Stimulated activated CD8-positive, alpha-beta memory T cell treated with anti-CD3 and anti-CD28 coated beads, Interleukin-12 subunit alpha, Interleukin-12 subunit beta, amount 100 ng/mL, for 1 hour (primary cell): ENCODE measurements around the gene QPCTL.

Source experiments
- DNase-seq: peaks from one replicate; pipeline ENCODE4 v3.0.0-alpha.2; 2020; ENCODE audit warnings: low read depth

QPCTL gene

GRCh38 chr19:45692187-45693105 lies at the start of gene QPCTL:
TSS of gene QPCTL (plus strand) at chr19:45692666. CDS start at chr19:45692704, 38 bp downstream.
- peak; percentile 92 for DNase-seq

- peak; percentile 84 for DNase-seq
Measured at GRCh38 chr19:45643024-45643926, 49.2 kb upstream of the QPCTL start.

- DNase-seq: no peak
Measured at GRCh38 chr19:45643927-45644771, 48.3 kb upstream of the QPCTL start.

- DNase-seq: no peak
Measured at GRCh38 chr19:45645068-45645630, 47.3 kb upstream of the QPCTL start.

GRCh38 chr19:45645631-45646344 lies 46.7 kb upstream of the QPCTL start:
- peak; percentile 55 for DNase-seq

GRCh38 chr19:45646345-45646698 lies 46.1 kb upstream of the QPCTL start:
- no peak for DNase-seq

- no peak for DNase-seq
Measured at GRCh38 chr19:45650722-45651121, 41.7 kb upstream of the QPCTL start.

GRCh38 chr19:45653634-45654033 lies 38.8 kb upstream of the QPCTL start:
- no peak for DNase-seq

- DNase-seq: no peak
Measured at GRCh38 chr19:45655073-45655472, 37.4 kb upstream of the QPCTL start.

- DNase-seq: no peak
Measured at GRCh38 chr19:45657520-45658167, 34.8 kb upstream of the QPCTL start.

- DNase-seq: no peak
Measured at GRCh38 chr19:45659096-45659729, 33.3 kb upstream of the QPCTL start.

- DNase-seq: no peak
Measured at GRCh38 chr19:45660636-45661035, 31.8 kb upstream of the QPCTL start.

GRCh38 chr19:45663800-45664199 lies 28.7 kb upstream of the QPCTL start:
- DNase-seq: no peak

- no peak for DNase-seq
Measured at GRCh38 chr19:45664575-45664974, 27.9 kb upstream of the QPCTL start.

GRCh38 chr19:45667620-45668341 lies 24.7 kb upstream of the QPCTL start, which contains the start of gene GIPR:
TSS of gene GIPR (plus strand) at chr19:45668221. CDS start at chr19:45669521, 1,300 bp downstream.
- DNase-seq: peak; percentile 36

- no peak for DNase-seq
Measured at GRCh38 chr19:45668342-45668871, 24.1 kb upstream of the QPCTL start.

- DNase-seq: no peak
Measured at GRCh38 chr19:45670670-45671453, 21.6 kb upstream of the QPCTL start.

- DNase-seq: no peak
Measured at GRCh38 chr19:45674946-45675345, 17.5 kb upstream of the QPCTL start.
